Measurements from ENCODE around the gene SAMD4B.
A peak's percentile ranks its signal among the peaks of the same experiment; 100 is the strongest.

Gene SAMD4B

GRCh38 chr19:39397360-39398296, 55.4 kb downstream of the SAMD4B start:
- peak; percentile 66 for DNase-seq

DNA sequence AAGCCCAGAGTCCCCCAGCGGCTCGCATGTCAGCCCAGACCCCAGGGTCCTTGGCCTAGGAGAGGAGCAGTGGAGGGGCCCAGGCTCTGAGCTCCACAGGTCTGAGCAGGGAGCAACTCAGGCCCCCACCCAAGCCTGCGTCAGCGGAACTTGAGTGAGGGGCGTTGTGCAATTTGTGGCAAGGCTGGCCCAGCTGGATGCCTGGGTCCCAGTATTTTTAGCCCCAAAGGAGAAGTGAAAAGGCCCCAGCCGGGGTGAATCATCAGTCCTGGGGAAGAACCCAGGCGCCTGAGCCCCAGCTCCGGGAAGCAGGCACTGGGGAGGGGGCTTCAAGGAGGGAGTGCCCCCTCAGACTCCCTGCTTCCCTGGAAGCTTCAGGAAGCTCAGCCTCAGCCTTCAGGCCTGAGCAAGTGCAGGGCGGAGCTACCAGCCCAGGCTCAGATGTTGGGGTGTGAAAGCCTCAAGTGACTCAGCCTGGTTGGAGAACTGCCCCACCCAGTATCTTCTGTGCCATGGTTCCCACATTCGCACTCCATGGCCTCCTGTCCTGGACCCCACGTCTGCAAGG, 56.2 kb downstream of the SAMD4B start:
- no peak for DNase-seq

- DNase-seq: no peak
These were observed 57.4 kb downstream of the SAMD4B start for GRCh38 chr19:39399668-39400050.

DNA sequence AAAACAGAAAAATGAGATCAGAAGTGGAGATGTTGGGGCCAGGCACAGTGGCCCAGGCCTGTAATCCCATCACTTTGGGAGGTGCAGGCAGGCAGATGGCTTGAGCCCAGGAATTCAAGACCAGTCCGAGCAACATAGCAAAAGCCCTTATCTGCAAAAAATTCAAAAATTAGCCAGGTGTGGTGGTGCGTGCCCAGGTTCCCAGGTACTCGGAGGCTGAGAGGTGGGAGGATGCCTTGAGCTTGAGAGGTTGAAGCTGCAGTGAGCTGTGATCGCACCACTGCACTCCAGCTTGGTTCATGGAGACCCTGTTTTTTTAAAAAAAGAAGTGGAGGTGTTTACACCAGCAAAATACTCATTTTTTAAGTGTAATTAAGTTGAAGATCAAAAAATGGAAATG, 57.8 kb downstream of the SAMD4B start:
- DNase-seq: no peak

- no peak for DNase-seq
These were observed 58.9 kb downstream of the SAMD4B start for GRCh38 chr19:39401070-39401548.

DNA sequence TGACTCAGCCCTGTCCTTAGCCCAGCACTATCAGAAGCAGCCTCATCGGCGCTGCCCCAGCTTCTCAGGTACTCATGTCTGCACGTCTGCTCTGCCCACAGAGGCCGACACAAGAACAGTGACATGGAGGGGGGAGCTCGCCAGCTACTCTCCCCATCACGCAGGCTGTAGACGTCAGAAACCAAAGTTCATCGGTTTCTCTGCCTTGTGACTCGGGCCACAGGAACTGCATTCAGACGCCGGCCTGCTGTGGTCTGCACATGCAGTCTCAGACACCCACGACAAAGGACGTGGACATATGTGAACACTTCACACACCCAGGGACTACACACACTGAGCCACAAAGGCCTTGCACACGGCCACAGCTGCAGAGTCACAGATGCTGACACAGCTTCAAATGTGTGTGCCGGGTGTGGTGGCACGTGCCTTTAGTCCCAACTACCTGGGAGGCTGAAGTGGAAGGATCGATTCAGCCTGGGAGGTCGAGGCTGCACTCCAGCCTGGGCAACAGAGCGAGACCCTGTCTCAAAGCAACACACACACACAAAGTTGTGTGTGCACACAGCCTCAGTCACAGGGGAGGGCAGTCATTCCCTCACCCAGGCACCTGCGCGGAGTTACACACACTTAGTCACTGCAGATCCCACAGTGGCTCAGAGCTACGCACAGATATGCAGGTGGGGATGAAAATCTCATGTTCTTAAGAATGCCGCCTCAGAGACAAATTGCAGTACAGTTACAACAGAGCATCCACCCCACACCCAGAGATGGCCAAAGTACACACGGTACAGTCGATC, 59.5 kb downstream of the SAMD4B start:
- DNase-seq: no peak

DNA sequence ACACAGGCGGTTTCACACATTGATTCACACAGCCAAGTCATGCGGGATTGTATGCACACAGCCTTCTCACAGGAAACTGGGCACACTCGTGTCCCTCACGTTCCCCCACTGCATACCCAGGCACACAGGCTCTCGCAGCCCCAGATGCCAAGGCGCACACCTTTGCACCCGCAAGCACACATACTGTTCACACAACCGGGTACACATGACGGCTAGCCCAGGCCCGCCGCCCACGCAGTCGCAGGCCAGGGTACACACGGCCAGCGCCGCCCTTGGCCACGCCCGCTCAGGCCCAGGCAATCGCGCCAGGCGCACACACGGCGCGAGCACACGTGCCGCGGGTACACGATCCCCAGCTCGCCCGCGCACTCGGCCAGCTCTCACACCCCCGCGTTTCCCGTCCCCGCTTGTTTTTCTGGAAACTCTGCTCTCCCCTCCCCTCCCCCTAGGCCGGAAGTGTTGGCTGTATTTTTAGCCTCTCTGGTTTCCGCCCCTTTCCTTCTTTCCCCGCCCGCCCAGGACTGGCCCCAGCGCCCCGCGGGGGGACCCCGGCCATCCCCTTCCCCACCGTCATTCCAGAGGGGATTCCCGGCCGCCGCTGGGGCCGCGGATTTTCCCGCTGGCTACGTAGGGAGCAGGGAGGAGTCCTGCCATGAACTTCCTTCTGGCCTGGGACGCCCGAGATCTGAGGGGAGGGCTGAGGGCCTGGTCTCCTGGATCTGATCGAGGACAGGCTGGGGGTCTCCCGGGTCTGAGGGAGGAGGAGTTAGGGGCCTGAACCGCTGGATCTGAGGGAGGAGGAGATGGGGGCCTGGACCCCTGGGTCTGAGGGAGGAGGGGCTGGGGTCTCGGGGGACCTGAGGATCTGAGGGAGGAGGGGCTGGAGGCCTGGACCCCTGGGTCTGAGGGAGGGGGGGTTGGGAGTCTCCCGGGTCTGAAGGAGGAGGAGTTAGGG, 60.4 kb downstream of the SAMD4B start:
- DNase-seq: peak; percentile 38

- DNase-seq: peak; percentile 92
These were observed 61.4 kb downstream of the SAMD4B start for GRCh38 chr19:39403331-39404312.

DNA sequence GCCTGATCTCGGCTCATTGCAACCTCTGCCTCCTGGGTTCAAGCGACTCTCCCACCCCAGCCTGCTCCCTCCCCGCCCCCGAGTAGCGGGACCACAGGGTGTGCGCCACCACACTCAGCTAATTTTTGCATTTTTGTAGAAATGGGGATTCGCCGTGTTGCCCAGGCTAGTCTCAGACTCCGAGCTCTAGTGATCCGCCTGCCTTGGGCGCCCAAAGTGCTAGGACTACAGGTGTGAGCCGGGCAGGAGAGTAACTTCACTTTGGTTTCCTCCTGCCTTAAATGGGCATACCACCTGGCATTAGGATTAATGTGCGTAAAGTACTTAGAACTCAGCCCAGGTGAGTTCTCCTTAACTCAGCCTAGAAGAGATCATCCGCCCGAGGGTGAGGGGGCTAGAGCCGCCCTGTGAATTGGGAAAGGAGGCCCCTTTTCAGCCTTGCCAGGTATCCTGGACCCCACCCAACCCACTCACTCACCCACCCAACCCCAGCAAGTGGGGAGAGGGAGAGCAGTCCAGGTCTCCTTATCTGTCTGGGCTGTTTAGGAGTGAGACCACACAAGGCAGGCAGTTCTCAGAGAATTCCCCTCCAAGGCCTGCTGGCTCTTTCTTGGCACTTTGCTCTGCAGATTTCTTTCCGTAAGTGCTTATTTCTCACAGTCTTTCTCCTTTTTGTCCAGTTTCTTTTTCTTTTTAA, 63.2 kb downstream of the SAMD4B start:
- DNase-seq: no peak

DNA sequence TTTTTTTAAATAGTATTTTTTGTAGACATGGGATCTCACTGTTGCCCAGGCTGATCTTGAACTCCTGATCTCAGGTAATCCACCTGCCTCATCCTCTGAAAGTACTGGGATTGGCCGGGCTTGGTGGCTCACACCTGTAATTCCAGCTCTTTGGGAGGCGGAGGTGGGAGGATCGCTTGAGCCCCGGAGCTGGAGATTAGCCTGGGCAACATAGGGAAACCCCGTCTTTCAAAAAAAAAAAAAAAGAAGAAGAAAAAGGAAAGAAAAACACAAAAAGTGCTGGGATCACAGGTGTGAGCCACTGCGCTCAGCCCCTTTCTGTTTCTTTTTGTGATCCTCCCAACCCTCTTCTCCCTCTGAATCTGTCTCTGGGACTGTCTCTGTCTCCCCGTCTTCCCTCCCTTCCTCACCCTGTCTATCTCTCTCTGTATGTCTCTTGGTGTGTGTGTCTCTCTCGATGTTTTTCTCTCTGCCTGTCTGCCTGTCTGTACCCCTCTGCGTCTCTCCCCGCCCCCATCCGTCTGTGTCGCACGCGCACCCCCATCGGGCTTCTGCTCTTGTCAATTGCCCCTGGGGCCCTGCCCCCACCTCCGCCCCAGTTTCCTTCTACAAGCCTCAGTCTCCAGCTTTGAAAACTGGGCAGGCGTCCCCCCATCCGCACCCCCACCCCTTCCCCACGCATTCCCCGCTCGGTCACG, 63.9 kb downstream of the SAMD4B start:
- DNase-seq: peak; percentile 51

DNA sequence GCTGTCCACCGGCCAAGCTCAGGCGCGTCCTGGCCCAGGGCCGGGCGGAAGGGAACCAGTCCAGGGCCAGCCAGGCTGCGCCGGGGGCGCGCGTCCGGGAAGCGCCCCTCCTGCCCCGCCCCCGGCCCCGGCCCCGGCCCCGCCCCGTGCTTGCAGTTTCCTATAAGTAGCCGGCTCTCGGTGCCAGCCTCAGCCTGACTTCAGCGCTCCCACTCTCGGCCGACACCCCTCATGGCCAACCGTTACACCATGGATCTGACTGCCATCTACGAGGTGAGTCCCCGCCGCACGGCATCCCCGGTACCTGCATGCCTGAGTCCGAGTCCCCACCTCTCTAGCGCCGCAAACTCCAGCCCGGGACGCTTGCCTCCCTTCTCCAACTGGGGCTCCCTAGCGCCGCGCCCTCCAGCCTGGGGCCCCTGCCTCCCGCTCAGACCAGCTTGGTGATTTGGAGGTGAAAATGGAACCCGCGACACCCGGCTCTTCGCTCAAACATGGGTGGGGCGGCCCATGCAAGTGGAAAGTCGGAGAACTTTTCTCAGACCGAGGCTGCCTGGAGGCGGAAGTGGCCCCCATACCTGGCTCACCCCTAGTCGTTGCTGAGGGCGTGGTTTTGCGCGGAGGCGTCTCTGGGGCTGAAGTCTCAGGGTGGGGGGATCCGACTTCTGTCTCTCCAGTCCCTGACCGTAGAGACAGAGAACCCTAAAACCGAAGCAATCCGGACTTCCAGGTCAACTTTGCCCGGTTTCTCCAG, 64.6 kb downstream of the SAMD4B start, which contains the start of gene ZFP36:
TSS of gene ZFP36 (plus strand) at position 192 of the 754 bp plus-strand sequence. CDS start at position 250, 58 bp downstream.
- DNase-seq: peak; percentile 79

DNA sequence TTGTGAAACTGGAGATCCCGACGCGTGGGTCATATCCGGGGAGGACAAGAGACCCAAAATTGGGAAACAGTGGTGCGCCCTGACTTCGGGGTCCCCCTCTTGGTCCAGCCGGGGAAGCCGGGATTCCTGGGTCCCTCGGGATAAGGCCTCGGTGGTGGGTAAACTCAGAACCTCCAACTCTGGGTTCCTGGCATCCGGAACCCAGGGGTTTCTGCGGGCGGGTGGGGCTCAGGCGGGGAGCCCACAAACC, 65.1 kb downstream of the SAMD4B start:
- DNase-seq: no peak

- no peak for DNase-seq
These were observed 65.6 kb downstream of the SAMD4B start for GRCh38 chr19:39407660-39408391.

GRCh38 chr19:39408392-39409207, 66.4 kb downstream of the SAMD4B start:
- DNase-seq: no peak

GRCh38 chr19:39409208-39410016, 67.2 kb downstream of the SAMD4B start:
- peak; percentile 24 for DNase-seq
